22Rv1 (cell line): ENCODE data around the gene AK1.

Source experiments
- H3K27ac ChIP-seq: fragments of 450-650 bp; 2 replicates; pipeline ENCODE4 v1.5.1; 2017
- ZFX ChIP-seq: fragments of 450-650 bp; IDR thresholded peaks from 2 replicates; pipeline ENCODE4 v1.6.1; 2017; ENCODE audit warnings: antibody characterized with exemption, borderline replicate concordance
- TF ChIP-seq, protein P1 (sequence below): fragments of 450-650 bp; IDR thresholded peaks from 2 replicates; pipeline ENCODE4 v1.5.1; 2017; ENCODE audit warnings: mild to moderate bottlenecking

Gene AK1

DNA sequence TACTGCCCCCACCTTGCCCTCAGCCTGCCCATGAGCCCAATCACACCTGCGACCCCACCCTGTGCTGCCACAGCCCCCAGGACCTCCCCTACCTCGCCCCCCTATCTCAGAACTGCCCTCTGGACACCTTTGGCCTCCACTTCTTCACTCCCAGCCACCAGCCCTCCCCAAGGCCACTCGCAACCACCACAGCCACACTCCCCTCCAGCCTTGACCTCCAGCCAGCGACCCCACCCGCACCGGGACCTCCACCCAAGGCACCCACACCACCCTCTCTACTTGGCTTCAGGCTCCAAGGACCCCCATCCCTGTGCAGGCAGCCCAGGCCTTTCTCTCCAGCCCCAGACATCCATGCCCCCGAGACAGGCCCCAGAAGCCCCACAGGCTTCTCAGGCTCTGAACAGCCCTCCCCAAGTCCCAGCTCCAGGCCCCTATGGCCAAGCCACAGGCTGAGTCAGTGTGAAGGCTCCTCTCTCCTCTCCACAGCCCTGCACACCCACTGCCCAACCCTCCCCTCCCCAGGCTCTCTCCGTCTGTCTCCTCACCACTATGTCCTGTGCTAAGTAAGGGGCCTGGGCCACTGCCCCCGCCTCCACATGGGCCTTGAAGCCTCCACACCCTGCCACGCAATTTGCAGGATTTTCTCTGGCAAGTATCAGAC, 2.0 kb downstream of the AK1 start:
- TF ChIP-seq, protein P1, sequence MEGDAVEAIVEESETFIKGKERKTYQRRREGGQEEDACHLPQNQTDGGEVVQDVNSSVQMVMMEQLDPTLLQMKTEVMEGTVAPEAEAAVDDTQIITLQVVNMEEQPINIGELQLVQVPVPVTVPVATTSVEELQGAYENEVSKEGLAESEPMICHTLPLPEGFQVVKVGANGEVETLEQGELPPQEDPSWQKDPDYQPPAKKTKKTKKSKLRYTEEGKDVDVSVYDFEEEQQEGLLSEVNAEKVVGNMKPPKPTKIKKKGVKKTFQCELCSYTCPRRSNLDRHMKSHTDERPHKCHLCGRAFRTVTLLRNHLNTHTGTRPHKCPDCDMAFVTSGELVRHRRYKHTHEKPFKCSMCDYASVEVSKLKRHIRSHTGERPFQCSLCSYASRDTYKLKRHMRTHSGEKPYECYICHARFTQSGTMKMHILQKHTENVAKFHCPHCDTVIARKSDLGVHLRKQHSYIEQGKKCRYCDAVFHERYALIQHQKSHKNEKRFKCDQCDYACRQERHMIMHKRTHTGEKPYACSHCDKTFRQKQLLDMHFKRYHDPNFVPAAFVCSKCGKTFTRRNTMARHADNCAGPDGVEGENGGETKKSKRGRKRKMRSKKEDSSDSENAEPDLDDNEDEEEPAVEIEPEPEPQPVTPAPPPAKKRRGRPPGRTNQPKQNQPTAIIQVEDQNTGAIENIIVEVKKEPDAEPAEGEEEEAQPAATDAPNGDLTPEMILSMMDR: no peak
- TF ChIP-seq ZFX: no peak
- H3K27ac ChIP-seq: no peak overlapping the region

- TF ChIP-seq, protein P1: no peak
- no peak for TF ChIP-seq ZFX
- H3K27ac ChIP-seq: no peak overlapping the region
Measured at GRCh38 chr9:127874301-127875221, 2.9 kb downstream of the AK1 start.

GRCh38 chr9:127873886-127874285, 3.6 kb downstream of the AK1 start:
- TF ChIP-seq ZFX: no peak
- TF ChIP-seq, protein P1: no peak
- H3K27ac ChIP-seq: no peak overlapping the region

DNA sequence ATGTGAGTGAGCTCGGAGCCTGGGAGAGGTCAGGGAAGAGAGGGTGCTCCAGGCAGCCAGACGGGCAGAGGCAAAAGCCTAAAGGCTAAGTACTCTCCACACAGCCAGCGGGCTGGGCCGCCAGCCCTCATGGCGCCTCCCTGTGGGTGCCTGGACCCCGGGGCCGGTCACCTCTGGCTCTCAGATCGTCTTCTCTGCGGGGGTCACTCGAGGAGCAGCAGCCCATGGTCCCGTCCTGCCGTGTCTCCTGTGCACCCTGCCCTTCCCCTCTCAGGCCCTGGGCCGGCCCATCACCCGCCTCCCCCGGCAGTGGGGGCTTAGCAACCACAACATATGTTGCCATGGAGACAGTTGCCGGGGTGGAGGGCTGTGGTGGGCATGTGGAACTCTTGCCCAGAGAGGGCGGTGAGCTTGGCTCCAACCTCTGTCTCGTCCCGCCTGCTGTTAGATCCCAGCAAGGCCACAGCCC, 4.2 kb downstream of the AK1 start:
- no peak for TF ChIP-seq ZFX
- TF ChIP-seq, protein P1: no peak
- H3K27ac ChIP-seq: no peak overlapping the region

DNA sequence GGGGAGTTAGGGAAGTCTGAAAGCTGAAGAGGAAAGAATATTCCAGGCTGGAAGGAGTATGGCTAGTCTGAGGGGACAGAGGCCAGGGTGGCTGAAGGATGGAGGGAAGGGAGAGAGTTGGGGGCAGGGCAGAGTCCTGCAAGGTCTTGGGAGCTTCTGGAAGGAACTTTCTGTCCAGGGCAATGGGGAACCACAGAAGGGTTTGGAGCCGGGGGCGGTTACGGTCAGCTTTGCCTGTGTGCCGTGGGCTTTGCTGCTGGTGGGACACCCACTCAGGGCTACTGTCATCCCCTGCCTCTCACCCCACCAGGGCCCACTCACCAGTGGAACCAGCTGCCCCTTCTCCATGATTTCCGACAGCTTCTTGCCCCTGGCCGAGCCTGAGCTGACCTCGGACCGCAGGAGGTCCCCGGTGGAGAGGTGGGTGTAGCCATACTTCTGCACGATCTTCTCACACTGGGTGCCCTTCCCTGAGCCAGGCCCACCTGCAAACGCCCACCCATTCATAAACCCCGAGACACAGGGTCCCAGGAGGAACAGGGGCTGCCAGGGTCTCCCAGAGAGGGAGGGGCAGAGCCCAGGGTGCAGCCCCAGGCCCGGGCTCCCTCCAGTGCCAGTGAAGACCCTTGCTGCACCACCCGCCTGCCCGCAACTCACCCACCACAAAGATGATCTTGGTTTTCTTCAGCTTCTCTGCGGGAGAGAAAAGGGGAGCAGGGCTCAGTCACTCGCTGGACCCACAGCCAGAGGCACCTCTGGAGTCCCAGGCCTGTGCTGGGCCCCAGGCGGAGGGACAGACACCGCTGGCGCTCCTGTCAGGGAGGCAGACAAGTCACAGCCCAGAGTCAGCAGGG, 4.9 kb downstream of the AK1 start:
- H3K27ac ChIP-seq: no peak overlapping the region
- TF ChIP-seq ZFX: no peak
- TF ChIP-seq, protein P1: no peak

- TF ChIP-seq, protein P1: no peak
- TF ChIP-seq ZFX: no peak
- no peak overlapping the region for H3K27ac ChIP-seq
Measured at GRCh38 chr9:127871531-127871930, 5.9 kb downstream of the AK1 start.
